HUDEP-2 (cell line): ENCODE measurements around the gene CDH24.
A peak's percentile ranks its signal among the peaks of the same experiment; 100 is the strongest.
"Not testable (repeated sequence)": the region's sequence is repeated elsewhere in the genome, so short reads cannot be mapped to it uniquely, and the experiment has no call there.

ENCODE experiments used
- DNase-seq, 76 experiments: peaks; one replicate each; lab custom pipeline; 2025; ENCODE audit not compliant: unreplicated experiment in 76 of 76; lab: John Stamatoyannopoulos, UW

Gene CDH24

GRCh38 chr14:23023795-23024152 is 33.5 kb downstream of the CDH24 start:
- no peak for DNase-seq

- DNase-seq, result no peak
Measured at GRCh38 chr14:23023022-23023794, 34.1 kb downstream of the CDH24 start.

- DNase-seq, result no peak
Measured at GRCh38 chr14:23021889-23022442, 35.4 kb downstream of the CDH24 start.

GRCh38 chr14:23021434-23021833 is 35.9 kb downstream of the CDH24 start:
- DNase-seq, result no peak

GRCh38 chr14:23020143-23021128 is 36.9 kb downstream of the CDH24 start:
- peak in 51 of 76 experiments; percentile 7 to 75 (median 38) for DNase-seq

- no peak for DNase-seq
Measured at GRCh38 chr14:23018107-23018506, 39.2 kb downstream of the CDH24 start.

- DNase-seq, result no peak
Measured at GRCh38 chr14:23017091-23017490, 40.2 kb downstream of the CDH24 start.

- no peak for DNase-seq
Measured at GRCh38 chr14:23015618-23016017, 41.7 kb downstream of the CDH24 start.

- DNase-seq, result not testable (repeated sequence)
Measured at GRCh38 chr14:23013749-23014054, 43.6 kb downstream of the CDH24 start.

- DNase-seq, result no peak
Measured at GRCh38 chr14:23013054-23013748, 44.1 kb downstream of the CDH24 start.

GRCh38 chr14:23009939-23010726 is 47.2 kb downstream of the CDH24 start, which contains the start of gene C14orf93:
Gene C14orf93 (minus strand): TSS chr14:23010143. CDS start chr14:22999023, 11,120 bp downstream.
- peak in 71 of 76 experiments; percentile 16 to 83 (median 65) for DNase-seq

- DNase-seq, result peak in 1 of 76 experiments; percentile 6
Measured at GRCh38 chr14:23009483-23009938, 47.8 kb downstream of the CDH24 start.

GRCh38 chr14:23008831-23009230 is 48.5 kb downstream of the CDH24 start:
- DNase-seq, result peak in 5 of 76 experiments; percentile 15 to 28 (median 16)

- peak in 75 of 76 experiments; percentile 53 to 99 (median 96) for DNase-seq
Measured at GRCh38 chr14:23006544-23007419, 50.5 kb downstream of the CDH24 start.

GRCh38 chr14:23006188-23006534 is 51.2 kb downstream of the CDH24 start:
- DNase-seq, result peak in 1 of 76 experiments; percentile 36

GRCh38 chr14:23005451-23006187 is 51.7 kb downstream of the CDH24 start:
- DNase-seq, result no peak

GRCh38 chr14:23004274-23004673 is 53.0 kb downstream of the CDH24 start:
- DNase-seq, result not testable (repeated sequence)

- no peak for DNase-seq
Measured at GRCh38 chr14:23002592-23002991, 54.7 kb downstream of the CDH24 start.
